HUES64 (cell line): ENCODE results near the gene FOXP1.

Experiments
- H3K27ac ChIP-seq: 2 replicates; pipeline ENCODE4 v1.7.0; 2013; ENCODE audit warnings: low read depth, low read length, inconsistent platforms
- H3K27me3 ChIP-seq: 2 replicates; pipeline ENCODE4 v1.6.1; 2013; ENCODE audit warnings: mild to moderate bottlenecking, low read length; ENCODE audit not compliant: insufficient read depth
- H3K36me3 ChIP-seq: 2 replicates; pipeline ENCODE4 v1.6.1; 2013; ENCODE audit warnings: mild to moderate bottlenecking, low read length; ENCODE audit not compliant: insufficient read depth
- H3K4me1 ChIP-seq: 2 replicates; pipeline ENCODE4 v1.6.1; 2013; ENCODE audit warnings: mild to moderate bottlenecking, low read length, moderate library complexity; ENCODE audit not compliant: insufficient read depth
- H3K4me3 ChIP-seq: 2 replicates; pipeline ENCODE4 v1.5.1; 2013; ENCODE audit warnings: mild to moderate bottlenecking, low read length, moderate library complexity
- H3K9ac ChIP-seq: 2 replicates; pipeline ENCODE4 v1.6.1; 2013; ENCODE audit warnings: mild to moderate bottlenecking, low read depth, low read length
- H3K9me3 ChIP-seq: 2 replicates; pipeline ENCODE4 v1.6.1; 2013; ENCODE audit warnings: low read depth, low read length; ENCODE audit not compliant: insufficient read depth
- WGBS: fragments of 150-250, 120-280 bp; methylation state at CpG from one replicate; pipeline ENCODE4 v1.1.7; 2013; ENCODE audit warnings: missing lambda C conversion rate; 5-methylcytosine and 5-hydroxymethylcytosine counted together

Gene FOXP1

DNA sequence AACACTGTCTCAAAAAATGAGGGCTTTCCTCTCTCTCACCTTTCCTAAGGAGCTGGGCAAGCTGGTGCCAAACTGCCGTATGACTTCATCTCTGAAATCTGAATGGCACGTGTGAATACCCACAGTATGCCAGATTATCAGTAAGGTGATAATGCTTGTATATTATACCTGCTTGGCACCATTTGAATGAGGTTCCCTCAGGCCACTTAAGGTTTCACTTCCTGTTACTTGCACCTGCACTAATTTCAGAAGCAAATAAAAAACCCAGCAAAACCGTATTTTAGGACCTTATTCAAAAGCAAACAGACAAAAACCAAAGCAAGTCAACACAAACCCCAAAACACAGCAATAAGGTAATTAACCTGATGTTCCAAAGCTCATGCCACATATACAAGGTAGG, 19.7 kb downstream of the FOXP1 start:
- Histone ChIP-seq H3K36me3 (no peaks in the 10 kb centered on the region), H3K27me3 (no peaks in the 10 kb centered on the region), H3K4me3 (no peak overlapping the region), H3K27ac (no peak overlapping the region), H3K9me3 (no peaks in the 10 kb centered on the region), H3K9ac (no peak overlapping the region), H3K4me1 (0 out of 2 replicates have a peak, but pooled peaks cover 4% of the 10 kb centered on the region)
- WGBS = 93% methylated on average over 3 of the region's 3 CpGs

DNA sequence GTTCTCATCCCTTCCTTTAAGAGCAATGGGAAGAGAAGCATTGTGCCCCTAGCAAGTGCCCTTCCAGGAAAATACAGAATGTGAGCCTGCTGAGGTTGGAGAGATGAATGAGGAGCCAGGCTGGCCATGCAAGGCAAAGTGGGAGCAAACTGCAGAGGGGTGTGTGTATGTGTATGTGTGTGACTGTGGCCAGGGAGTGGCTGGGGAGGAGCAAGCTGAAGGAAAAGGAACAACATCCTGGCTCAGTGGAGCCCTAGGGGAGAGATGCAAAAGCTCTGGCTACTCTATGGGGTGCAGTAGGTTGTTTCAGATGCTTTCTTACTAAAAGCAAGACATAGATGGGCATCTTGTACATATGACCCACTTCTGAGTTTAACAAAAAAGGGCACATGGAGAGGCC, 20.6 kb downstream of the FOXP1 start:
- 0 out of 2 replicates have a peak, but pooled peaks cover 4% of the 10 kb centered on the region for H3K4me1 ChIP-seq
- H3K27ac ChIP-seq = no peak overlapping the region
- H3K36me3 ChIP-seq = no peaks in the 10 kb centered on the region
- no peaks in the 10 kb centered on the region for H3K27me3 ChIP-seq
- H3K9ac ChIP-seq = no peak overlapping the region
- no peaks in the 10 kb centered on the region for H3K9me3 ChIP-seq
- H3K4me3 ChIP-seq = no peak overlapping the region

DNA sequence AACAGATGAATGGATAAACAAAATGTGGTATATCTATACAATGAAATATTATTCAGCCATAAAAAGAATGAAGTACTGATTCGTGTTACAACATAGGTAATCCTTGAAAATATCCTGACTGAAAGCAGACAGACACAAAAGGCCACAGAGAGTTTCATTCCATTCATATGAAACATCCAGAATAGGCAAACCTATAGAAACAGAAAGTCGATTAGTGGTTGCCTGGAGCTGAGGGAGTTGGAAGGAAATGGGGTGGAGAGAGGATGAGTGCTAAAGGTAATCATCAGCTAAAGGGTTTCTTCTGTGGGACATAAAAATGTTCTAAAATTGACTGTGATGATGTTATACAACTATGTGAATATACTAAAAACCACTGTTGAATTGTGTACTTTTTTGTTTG, 22.9 kb downstream of the FOXP1 start:
- WGBS = 96% methylated on average over 2 of the region's 2 CpGs
- H3K4me3 ChIP-seq = no peak overlapping the region
- no peaks in the 10 kb centered on the region for H3K27me3 ChIP-seq
- H3K9me3 ChIP-seq = no peaks in the 10 kb centered on the region
- no peaks in the 10 kb centered on the region for H3K4me1 ChIP-seq
- H3K36me3 ChIP-seq = no peaks in the 10 kb centered on the region
- H3K27ac ChIP-seq = no peak overlapping the region
- no peak overlapping the region for H3K9ac ChIP-seq

DNA sequence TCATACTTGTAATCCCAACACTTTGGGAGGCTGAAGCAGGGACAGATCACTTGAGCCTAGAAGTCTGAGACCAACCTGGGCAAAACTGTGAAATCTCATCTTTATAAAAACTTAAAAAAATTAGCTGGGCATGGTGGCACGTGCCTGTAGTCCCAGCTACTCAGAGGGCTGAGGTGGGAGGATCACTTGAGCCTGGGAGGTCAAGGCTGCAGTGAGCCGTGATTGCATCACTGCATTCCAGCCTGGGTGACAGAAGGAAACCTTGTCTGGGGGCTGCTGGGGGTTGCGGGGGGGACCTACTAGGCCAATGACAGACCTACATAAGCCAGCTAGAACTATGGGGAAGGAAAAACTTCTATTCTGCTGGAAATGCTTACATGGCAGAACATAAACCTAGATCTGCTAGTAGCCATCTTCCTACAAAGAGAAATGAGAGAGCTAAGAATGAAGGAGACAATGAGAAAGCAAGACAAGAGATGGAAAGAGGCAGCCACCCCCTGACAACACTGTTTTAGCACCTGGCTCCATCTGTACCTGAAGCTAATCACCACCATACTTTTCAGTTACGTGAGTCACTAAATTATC, 23.9 kb downstream of the FOXP1 start:
- H3K9ac ChIP-seq = no peak overlapping the region
- WGBS = 92% methylated on average over 4 of the region's 4 CpGs
- H3K4me1 ChIP-seq = no peaks in the 10 kb centered on the region
- no peaks in the 10 kb centered on the region for H3K36me3 ChIP-seq
- H3K9me3 ChIP-seq = no peaks in the 10 kb centered on the region
- H3K27ac ChIP-seq = no peak overlapping the region
- H3K4me3 ChIP-seq = no peak overlapping the region
- no peaks in the 10 kb centered on the region for H3K27me3 ChIP-seq

DNA sequence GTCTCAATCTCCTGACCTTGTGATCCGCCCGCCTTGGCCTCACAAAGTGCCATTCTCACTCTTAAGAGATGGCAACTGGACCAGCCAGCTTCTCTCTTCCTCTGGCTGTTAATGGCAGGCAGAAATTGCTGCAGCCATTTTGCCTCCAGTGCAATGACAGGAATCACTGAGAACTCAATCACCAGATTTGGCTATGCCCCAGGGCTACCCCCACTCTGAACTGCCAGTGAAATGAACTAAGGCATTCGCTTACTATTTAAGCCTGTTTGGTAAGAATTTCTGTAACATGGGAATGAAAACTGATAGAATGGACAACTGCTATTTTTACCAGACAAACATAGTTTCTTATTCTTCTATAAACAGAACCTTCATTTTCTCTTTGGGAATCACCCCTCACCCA, 24.5 kb downstream of the FOXP1 start:
- H3K9ac ChIP-seq = no peak overlapping the region
- H3K4me1 ChIP-seq = no peaks in the 10 kb centered on the region
- no peaks in the 10 kb centered on the region for H3K27me3 ChIP-seq
- H3K4me3 ChIP-seq = no peak overlapping the region
- no peak overlapping the region for H3K27ac ChIP-seq
- 96% methylated on average over 3 of the region's 3 CpGs for WGBS
- H3K36me3 ChIP-seq = no peaks in the 10 kb centered on the region
- no peaks in the 10 kb centered on the region for H3K9me3 ChIP-seq

DNA sequence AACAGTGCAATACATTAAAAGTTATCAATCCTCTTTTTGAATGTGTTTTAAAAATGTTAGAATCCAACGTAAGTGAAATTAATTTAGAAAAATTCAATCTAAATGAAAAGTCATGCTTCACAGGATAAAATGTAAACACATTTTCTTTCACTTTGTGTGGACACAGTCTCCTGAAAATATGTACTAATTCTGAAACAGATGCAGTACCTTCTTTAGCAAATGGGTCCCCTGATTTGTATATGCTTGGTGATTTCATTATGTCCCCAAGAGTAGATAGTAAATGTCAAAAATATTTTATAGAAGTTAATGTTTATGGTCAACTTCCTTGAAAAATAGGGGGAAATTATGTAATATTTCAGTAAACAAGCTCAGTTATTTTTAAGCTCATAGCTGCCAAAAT, 28.9 kb downstream of the FOXP1 start:
- Histone ChIP-seq H3K36me3 (no peaks in the 10 kb centered on the region), H3K27me3 (no peaks in the 10 kb centered on the region), H3K4me3 (no peak overlapping the region), H3K4me1 (no peaks in the 10 kb centered on the region), H3K9me3 (no peaks in the 10 kb centered on the region), H3K9ac (no peak overlapping the region), H3K27ac (no peak overlapping the region)
- no CpG with 5 or more reads among the region's 1 CpG for WGBS

DNA sequence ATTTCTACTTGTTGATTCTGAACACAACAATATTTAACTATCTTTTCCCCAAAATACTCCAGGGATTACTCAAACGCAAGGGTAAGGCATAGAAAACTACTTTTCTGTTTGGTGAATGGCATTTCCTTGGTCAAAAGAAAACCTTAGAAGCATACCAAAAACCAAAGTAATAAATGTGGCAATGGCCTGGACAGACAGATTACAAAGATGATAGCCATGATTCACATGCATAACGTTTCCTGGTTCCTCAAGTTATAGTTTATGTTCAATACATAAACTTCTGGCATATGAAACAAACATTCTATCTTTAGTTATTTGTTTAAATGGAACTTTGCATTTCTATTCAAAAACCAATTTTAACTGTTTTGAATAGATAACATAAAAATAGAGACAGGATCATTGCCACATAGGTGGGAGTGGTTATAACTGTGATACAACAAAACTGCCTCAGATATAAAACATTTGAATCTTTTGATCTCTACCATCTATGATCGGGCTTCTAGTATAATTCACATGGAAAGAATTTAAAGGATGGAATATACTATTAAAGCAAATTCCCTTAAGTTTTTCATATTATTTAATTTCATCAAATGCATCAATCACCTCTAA, 32.1 kb downstream of the FOXP1 start:
- Histone ChIP-seq H3K9me3 (no peaks in the 10 kb centered on the region), H3K27me3 (no peaks in the 10 kb centered on the region), H3K4me3 (no peak overlapping the region), H3K4me1 (no peaks in the 10 kb centered on the region), H3K9ac (no peak overlapping the region), H3K27ac (no peak overlapping the region), H3K36me3 (no peaks in the 10 kb centered on the region)
- 96% methylated on average over 2 of the region's 3 CpGs for WGBS

DNA sequence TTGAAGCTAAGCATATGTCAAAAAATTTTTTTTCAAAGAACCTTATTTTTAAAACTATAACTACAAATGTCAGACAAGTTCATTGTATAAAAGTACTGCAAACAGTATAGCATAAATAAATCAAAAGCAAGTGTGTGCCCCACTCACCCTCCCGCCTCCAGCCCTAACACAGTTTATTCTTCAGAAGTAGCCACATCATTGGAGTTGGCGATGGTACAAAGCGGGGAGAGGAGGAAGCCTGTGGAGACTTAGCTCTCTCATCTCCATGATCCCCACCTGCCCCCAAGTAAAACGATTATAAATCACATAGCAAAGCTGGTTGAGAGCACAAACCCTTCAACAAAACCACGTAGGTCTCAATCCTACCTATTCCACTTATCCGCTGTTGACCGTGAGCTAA, 33.6 kb downstream of the FOXP1 start:
- no peaks in the 10 kb centered on the region for H3K36me3 ChIP-seq
- H3K4me1 ChIP-seq = no peaks in the 10 kb centered on the region
- H3K4me3 ChIP-seq = no peak overlapping the region
- no peak overlapping the region for H3K9ac ChIP-seq
- no peaks in the 10 kb centered on the region for H3K27me3 ChIP-seq
- no peak overlapping the region for H3K27ac ChIP-seq
- 99% methylated on average over 7 of the region's 7 CpGs for WGBS
- H3K9me3 ChIP-seq = no peaks in the 10 kb centered on the region

DNA sequence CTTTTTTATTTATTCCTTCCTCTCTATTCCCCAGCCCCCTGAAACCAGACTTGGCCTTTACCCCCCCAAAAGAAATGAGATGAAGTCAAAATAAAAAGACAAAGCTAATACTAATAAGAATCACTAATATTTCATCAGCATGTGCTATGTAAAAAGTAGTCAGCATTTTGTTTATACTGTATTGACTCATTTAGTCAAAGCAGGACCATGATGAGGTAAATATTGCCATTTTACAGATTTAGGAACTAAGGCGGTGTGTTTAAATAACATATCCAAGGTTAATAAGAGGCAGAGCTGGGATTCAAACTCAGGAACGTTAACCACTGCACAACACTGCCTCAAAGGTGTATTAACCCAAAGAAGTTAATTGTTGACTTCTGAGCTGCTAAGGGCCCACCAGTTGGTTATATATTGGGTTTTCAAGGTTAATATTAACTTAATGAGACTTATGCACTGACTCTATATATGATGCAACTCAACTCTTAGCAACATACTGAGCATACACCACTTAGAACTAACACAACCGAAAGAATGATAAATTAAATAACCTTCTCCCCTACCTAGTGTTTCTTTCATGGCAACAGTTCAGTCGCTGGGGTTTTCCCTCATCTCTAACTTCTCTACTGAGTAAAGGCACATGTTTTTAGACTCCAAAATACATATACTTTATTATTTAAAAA, 34.7 kb downstream of the FOXP1 start:
- Histone ChIP-seq H3K27me3 (no peaks in the 10 kb centered on the region), H3K9ac (no peak overlapping the region), H3K9me3 (no peaks in the 10 kb centered on the region), H3K4me1 (no peaks in the 10 kb centered on the region), H3K27ac (no peak overlapping the region), H3K36me3 (no peaks in the 10 kb centered on the region), H3K4me3 (no peak overlapping the region)
- WGBS = 92% methylated on average over 4 of the region's 4 CpGs

DNA sequence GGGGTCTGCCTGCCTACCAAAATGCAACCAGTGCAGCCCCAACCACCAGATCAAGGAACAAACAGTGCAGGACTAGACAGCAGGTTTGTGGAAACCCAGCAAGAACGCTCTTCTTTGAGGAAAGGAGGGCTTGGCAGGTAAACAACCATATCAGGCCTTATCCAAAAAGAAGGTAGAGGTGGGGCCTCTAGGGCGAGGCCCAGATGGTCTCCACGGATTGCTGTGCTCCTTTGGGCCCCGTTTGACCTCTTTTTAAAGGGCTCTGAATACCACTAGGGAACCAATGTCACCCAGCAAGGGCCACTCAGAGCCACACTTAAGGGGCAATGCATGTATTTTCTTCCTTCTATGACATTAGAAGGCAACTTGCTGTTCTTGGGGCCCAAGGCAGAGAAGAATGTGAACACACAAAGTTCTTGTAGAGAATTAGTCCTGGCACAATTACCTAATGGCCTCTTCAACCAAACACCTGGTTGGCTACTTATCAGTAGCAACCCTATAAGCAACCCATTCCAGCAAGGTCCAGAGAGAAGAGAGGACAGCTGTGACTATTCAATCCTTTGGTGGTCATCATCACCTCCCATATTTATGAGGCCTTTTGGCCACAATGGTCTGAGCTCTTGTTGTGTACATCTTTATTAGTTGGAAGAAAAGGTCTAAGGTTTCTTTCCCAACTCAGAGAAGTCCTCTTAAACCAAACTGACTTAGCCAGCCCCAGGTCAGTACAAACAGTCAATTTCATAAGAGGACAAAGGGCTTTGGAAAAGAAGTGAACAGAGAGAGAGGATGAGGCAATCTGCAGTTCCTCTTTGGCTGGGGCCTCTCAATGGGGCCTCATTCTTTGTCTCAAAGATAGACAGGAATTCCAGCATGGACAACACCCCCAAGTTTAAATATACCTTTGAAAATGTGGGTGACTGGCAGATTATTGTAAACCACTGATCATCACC, 36.0 kb downstream of the FOXP1 start:
- H3K4me1 ChIP-seq = peaks cover 6% of the 10 kb centered on the region
- H3K9me3 ChIP-seq = no peaks in the 10 kb centered on the region
- H3K9ac ChIP-seq = no peak overlapping the region
- no peak overlapping the region for H3K4me3 ChIP-seq
- H3K36me3 ChIP-seq = no peaks in the 10 kb centered on the region
- WGBS = 89% methylated on average over 4 of the region's 4 CpGs
- no peaks in the 10 kb centered on the region for H3K27me3 ChIP-seq
- H3K27ac ChIP-seq = no peak overlapping the region

DNA sequence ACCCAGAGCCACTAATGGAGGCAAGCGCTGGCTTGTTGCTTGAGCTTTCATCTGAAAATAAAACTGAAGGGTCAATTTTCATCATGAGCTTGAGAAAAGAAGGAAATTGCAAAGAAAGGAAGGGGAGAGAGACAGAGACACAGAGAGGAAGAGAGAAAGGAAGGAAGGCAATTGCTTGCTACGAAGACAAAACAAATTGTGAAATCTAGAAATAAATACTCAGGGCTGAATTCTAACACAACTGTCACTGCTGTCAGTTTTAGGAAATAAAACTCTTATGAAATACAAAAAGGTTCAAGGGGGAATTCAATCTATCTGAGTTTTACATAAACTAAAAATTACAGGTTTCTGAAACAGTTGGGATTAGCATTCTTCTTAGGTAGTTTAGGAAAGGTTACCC, 36.7 kb downstream of the FOXP1 start:
- Histone ChIP-seq H3K9me3 (no peaks in the 10 kb centered on the region), H3K27me3 (no peaks in the 10 kb centered on the region), H3K4me1 (peaks cover 9% of the 10 kb centered on the region), H3K36me3 (no peaks in the 10 kb centered on the region), H3K27ac (no peak overlapping the region), H3K9ac (no peak overlapping the region), H3K4me3 (no peak overlapping the region)
- 90% methylated on average over 2 of the region's 2 CpGs for WGBS
